Measurements from ENCODE around the gene PTPRS. TPM values are rescaled to one million over a fixed set of nuclear protein-coding genes. Genes with fewer than 3 reads are reported as not detected.

Gene PTPRS
- total and polyA plus RNA-seq, 2 donors (not counting 3 experiments of a cell fraction or from before 2014, with no cell fraction given): 10.1 to 16.1 TPM

DNA sequence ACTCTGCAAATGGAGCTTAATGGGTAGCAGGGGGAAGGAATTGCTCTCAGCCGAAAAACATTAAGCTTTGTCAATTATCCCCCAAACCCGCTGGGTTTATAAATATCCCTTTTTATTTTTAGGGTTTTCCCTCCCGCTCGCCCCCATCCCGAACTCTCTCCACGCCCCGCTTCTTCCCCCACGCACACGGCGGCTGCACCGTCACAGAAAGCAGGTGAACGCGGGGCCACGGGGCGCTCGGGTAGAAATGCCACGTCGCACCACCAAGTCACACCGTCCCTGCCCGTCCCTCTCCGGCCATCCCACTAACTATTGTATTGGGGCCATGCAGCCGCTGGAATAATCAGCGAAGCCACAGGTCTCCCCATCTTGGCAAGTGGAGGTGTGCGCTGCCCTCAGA lies 3.5 kb downstream of the PTPRS start:
- intact Hi-C loops (cut with micrococcal nuclease): no loop called here
- Histone ChIP-seq H3K4me1 (ENCODE audit: control insufficient read depth, extremely low read depth, insufficient read depth, low read length) (peaks cover 5% of the 10 kb centered on the region), H3K4me2 (ENCODE audit: insufficient read depth, low read length) (no peak overlapping the region), H4K20me1 (replicated peaks; ENCODE audit: control insufficient read depth, extremely low read depth, insufficient read depth, low read length) (no peaks in the 10 kb centered on the region), H2AFZ (ENCODE audit: low read depth, low read length) (no peak overlapping the region), H3K36me3 (ENCODE audit: control insufficient read depth in 2 of 2, extremely low read depth in 1 of 2, insufficient read depth in 2 of 2, low read length in 2 of 2) (no peaks in the 10 kb centered on the region), H3K79me2 (ENCODE audit: control insufficient read depth, insufficient read depth, low read length) (no peaks in the 10 kb centered on the region), H3K27ac (ENCODE audit: insufficient read depth, low read depth, low read length) (no peak overlapping the region), H3K9ac (replicated peaks; ENCODE audit: extremely low read depth, insufficient read depth, low read length) (no peak overlapping the region), H3K27me3 (ENCODE audit: control insufficient read depth in 2 of 2, insufficient read depth in 2 of 2, low read length in 2 of 2) (peaks cover 14 to 25% of the 10 kb centered on the region in 2 experiments), H3K9me3 (replicated peaks; ENCODE audit: control insufficient read depth, insufficient read depth, low read length) (no peaks in the 10 kb centered on the region), H3K4me3 (replicated peaks in 1 of 3; ENCODE audit: insufficient read depth in 1 of 3, low read depth in 1 of 3, low read length in 3 of 3) (no peak overlapping the region), H3K9me1 (replicated peaks; ENCODE audit: control insufficient read depth, extremely low read depth, insufficient read depth, low read length) (no peaks in the 10 kb centered on the region)
- ChIA-PET CTCF (no interaction called here), POLR2A (no interaction called here)
- TF ChIP-seq MYC (IDR thresholded peaks at IDR 0.05; ENCODE audit: low read depth, low read length) (no peak), POLR2A (IDR thresholded peaks at IDR 0.05; ENCODE audit: low read depth, low read length) (no peak), JUN (IDR thresholded peaks at IDR 0.05; ENCODE audit: borderline replicate concordance, insufficient read depth, insufficient read length, low read depth) (no peak), GATA2 (IDR thresholded peaks at IDR 0.05; ENCODE audit: insufficient read depth, insufficient read length, low read depth, low read length) (no peak), POLR2AphosphoS5 (IDR thresholded peaks at IDR 0.05; ENCODE audit: insufficient read depth, low read depth, low read length) (no peak), EZH2 (IDR thresholded peaks at IDR 0.05; ENCODE audit: borderline replicate concordance, low read depth, low read length, severe bottlenecking) (no peak)
- TF ChIP-seq, protein P1, sequence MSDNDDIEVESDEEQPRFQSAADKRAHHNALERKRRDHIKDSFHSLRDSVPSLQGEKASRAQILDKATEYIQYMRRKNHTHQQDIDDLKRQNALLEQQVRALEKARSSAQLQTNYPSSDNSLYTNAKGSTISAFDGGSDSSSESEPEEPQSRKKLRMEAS (IDR thresholded peaks at IDR 0.05; ENCODE audit: insufficient read depth, insufficient read length): no peak
- TF ChIP-seq, protein P2, sequence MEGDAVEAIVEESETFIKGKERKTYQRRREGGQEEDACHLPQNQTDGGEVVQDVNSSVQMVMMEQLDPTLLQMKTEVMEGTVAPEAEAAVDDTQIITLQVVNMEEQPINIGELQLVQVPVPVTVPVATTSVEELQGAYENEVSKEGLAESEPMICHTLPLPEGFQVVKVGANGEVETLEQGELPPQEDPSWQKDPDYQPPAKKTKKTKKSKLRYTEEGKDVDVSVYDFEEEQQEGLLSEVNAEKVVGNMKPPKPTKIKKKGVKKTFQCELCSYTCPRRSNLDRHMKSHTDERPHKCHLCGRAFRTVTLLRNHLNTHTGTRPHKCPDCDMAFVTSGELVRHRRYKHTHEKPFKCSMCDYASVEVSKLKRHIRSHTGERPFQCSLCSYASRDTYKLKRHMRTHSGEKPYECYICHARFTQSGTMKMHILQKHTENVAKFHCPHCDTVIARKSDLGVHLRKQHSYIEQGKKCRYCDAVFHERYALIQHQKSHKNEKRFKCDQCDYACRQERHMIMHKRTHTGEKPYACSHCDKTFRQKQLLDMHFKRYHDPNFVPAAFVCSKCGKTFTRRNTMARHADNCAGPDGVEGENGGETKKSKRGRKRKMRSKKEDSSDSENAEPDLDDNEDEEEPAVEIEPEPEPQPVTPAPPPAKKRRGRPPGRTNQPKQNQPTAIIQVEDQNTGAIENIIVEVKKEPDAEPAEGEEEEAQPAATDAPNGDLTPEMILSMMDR (IDR thresholded peaks at IDR 0.05; ENCODE audit: extremely low read depth in 1 of 2, insufficient read depth in 1 of 2, low read depth in 1 of 2, low read length in 2 of 2): no peak
- BruUV-seq (replicated peaks): no TSS peak
- dilution Hi-C loops (cut with MboI; ENCODE audit: extremely low pct_ligation_motif_present, low sequenced_read_pairs): no loop called here
- FAIRE-seq: no peak
- no peak for DNase-seq (ENCODE audit: low read depth, low spot score)

Measured in endothelial cell of umbilical vein (primary cell).